HG02610 (cell line): ENCODE data around the gene DENND6A.
"Not testable (repeated sequence)": the region's sequence is repeated elsewhere in the genome, so short reads cannot be mapped to it uniquely, and the experiment has no call there.

Source experiments
- ATAC-seq: cut with Tn5 transposase; IDR thresholded peaks from one replicate; pipeline ENCODE4 v1.9.1; 2021; ENCODE audit warnings: mild to moderate bottlenecking, moderate library complexity; ENCODE audit not compliant: unreplicated experiment

Gene DENND6A, protein sequence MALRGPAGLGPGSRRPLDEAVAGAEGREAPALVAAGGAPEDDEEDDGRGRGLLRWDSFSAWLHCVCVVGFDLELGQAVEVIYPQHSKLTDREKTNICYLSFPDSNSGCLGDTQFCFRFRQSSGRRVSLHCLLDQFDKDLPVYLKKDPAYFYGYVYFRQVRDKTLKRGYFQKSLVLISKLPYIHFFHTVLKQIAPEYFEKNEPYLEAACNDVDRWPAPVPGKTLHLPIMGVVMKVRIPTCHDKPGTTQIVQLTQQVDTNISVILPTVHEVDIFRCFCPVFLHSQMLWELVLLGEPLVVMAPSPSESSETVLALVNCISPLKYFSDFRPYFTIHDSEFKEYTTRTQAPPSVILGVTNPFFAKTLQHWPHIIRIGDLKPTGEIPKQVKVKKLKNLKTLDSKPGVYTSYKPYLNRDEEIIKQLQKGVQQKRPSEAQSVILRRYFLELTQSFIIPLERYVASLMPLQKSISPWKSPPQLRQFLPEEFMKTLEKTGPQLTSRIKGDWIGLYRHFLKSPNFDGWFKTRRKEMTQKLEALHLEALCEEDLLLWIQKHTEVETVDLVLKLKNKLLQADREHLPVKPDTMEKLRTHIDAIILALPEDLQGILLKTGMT

DNA sequence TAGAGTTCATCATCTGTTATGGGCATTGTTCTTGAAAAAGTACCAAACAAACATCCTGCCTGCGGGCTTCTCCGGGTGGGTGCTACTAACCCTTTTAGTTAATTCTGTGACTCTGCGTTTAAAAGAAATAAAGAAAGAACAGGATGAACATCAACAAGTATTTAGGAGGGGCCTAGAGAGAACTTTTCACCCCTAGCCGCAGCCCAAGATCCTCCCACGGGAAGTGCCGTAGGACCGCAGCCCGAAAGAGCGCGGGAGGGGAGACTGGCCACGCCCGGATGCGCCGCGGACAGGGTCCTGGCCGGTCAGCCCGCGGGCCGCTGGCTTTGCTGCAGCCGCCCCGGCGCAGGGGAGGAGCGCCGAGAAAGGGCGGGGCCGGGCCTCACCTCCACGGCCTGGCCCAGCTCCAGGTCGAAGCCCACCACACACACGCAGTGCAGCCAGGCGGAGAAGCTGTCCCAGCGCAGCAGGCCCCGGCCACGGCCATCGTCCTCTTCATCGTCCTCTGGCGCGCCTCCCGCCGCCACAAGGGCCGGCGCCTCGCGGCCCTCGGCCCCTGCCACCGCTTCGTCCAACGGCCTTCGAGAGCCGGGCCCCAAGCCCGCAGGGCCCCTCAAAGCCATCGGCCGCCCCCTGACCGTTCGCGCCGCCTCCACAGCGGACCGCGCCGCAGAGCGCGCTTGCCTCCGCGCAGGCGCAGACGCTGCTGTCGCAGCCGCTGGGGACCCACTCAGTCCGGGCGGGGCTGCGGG is at the start of gene DENND6A:
Gene DENND6A (minus strand): TSS at position 682 of the 752 bp plus-strand sequence. CDS start 59 bp downstream, at position 623.
- ATAC-seq, result peak; percentile 87

DNA sequence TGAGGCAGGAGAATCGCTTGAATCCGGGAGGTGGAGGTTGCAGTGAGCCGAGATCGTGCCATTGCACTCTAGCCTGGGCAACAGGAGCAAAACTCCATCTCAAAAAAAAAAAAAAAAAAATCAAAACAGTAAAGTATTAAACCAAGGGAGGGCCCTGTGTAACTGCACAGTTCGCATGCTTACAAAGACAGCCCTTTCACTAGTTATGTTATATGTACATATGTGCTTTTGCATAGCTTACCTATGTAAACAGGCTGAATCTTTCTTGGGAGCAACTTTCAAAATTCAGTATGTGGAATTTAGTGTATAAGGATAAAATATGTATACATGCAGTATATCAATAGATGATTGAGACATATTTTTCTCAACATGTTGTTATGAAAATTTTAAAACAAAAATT is 47.1 kb upstream of the DENND6A start:
- ATAC-seq, result no peak

DNA sequence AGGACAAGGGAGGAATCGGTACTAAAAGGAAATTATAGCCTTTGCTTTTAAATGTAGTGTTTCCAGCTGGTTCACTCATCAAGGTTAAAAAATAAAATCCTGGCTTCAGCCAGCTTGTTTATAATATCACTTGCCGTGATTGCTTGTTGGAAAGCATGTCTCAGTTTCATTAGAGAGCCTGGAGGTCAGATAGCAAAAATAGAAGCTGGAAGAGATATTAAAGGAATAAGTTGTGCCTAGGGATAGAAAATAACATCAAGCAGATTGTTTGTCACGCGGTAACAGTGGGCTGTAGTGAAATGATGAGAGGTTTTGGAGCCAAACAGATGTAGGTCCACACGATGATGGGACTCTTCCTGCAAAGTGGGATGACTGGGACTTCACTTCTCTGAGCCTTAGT is 45.5 kb upstream of the DENND6A start:
- ATAC-seq, result no peak

DNA sequence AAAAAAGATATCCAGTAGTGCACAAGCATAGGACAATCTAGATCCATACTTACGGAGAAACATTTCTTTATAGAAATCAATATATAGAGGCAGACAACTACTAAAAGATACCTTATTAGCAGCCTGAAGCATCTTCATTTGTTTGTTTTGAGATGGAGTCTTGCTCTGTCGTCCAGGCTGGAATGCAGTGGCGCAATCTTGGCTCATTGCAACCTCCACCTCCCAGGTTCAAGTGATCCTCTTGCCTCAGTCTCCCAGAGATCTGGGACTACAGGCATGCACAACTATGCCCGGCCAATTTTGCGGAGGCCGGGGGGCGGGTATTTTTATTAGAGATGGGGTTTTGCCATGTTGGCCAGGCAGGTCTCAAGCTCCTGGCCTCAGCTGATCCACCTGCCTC is 45.0 kb upstream of the DENND6A start:
- no peak for ATAC-seq

DNA sequence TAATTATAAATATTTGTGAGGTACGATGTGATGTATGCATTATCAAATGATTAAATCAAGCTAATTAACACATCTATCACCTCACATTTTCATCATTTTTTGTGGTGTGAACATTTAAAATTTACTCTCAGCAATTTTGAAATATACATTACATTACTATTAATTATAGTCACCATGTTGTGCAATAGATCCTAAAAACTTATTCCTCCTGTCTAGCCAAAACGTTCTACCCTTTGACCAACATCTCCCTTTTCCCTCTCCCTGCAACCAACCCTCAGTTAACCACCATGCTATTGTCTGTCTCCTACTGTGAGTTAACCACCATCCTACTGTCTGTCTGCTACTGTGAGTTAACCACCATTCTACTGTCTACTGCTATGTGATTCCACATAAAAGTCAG is 42.5 kb upstream of the DENND6A start:
- no peak for ATAC-seq

DNA sequence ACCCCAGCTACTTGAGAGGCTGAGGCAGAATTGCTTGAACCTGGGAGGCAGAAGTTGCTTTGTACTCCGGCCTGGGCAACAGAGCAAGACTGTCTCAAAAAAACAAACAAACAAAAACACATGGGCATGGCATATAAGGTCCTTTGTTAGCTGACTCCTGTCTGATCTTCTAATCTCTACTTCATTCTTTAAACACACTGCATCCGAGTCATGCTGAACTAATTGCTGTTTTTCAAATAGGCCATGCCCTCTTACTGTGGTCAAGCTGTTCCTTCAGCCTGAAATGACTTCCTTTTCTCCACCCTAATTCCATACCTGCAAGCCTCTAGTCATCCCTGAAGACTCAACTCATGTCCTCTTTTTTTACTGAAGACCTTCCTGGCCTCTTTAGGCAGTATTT is 40.9 kb upstream of the DENND6A start:
- no peak for ATAC-seq

DNA sequence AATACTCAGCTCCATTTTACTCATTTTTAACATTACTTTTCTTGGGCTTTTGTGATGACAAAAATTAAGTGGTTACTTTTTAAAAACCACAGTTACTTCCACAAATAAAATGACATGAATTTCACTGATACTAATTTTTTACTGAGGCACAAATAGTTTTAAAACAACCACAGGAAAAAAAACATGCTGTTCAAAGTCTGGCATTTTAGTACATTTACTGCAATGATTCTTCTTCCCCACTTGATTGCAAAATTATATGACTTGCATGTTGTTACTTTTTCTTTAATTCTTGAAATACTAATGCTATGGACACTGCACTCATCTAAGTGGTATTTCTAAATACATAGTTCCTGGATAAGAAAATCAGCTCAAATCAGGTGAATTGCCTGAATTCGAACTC is 38.4 kb upstream of the DENND6A start:
- no peak for ATAC-seq

DNA sequence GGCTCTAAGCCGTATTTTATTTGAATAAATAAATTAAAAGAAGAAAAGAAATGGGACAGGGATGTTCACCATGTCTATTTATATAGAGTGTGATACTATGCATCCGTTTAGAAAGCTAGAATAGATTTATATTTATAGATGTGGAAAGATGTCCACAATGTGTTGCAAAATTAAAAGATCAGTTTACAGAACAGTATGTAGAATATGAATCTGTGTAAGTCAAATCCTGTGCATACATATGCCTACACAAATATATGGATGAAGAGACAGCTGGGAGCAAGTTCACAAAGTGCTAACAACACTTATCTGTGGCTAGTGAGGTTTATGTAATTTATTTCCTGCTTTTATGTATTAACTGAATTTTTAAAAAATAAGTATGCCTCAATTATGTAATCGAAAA is 37.8 kb upstream of the DENND6A start:
- no peak for ATAC-seq

DNA sequence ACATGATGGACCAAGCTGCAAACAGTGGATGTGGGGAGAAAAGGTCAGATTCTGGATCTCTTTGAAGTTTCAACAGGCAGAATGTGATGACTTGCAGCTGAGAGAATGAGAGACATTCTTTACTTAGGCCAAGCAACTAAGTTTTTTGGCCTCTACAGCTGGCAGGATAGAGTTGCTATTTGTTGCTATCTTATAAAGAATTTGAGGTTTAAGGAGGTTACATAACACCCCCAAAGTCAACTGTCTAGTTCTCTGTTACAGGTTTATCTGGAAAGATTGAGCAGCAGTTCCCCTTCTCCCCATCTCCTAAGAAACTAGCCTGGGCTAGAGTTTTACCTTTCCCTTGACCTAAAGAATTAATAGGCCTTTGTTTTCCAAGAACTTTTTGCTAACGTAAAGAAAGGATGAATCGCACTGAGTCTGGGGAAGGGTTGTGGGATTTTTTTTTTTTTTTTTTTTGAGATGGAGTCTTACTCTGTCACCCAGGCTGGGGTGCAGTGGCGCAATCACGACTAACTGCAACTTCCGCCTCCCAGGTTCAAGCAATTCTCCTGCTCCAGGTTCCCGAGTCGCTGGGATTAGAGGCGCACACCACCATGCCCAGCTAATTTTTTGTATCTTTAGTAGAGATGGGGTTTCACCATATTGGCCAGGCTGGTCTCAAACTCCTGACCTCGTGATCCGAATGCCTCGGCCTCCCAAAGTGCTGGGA is 36.6 kb upstream of the DENND6A start:
- no peak for ATAC-seq

DNA sequence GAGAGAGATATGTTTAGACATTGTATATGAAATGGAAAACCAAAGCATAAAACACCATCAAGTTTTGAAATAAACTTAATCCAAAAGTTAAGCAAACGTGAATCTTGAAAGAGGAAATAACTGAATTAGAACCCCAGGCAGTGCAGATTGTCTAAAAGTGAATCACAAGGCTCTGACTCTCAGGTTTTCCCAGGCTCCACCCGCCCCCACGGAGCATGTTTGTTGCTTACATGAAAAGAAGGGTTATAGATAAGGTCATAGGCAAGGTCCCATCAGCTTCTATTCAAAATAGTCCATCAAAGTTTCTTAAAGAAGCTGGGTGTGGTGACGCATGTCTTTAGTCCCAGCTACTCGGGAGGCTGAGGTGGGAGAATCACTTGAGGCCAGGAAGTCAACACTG is 34.2 kb upstream of the DENND6A start:
- ATAC-seq, result no peak

DNA sequence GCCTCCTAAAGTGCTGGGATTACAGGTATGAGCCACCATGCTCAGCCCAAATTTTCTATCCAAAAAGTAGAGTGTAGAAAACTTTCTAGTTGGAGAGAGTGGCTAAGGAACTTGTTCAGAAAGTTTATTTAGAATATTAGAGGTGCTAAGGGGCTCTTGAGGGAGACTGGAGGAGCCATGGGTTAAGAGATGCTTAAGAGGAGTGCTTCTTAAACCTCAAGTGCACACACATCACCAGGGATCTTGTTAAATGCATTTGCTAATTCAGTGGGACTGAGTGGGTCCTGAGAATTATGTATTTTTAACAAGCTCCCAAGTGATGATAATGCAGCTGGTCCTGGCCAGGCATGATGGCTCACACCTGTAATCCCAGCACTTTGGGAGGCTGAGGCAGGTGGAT is 33.5 kb upstream of the DENND6A start:
- ATAC-seq, result no peak

DNA sequence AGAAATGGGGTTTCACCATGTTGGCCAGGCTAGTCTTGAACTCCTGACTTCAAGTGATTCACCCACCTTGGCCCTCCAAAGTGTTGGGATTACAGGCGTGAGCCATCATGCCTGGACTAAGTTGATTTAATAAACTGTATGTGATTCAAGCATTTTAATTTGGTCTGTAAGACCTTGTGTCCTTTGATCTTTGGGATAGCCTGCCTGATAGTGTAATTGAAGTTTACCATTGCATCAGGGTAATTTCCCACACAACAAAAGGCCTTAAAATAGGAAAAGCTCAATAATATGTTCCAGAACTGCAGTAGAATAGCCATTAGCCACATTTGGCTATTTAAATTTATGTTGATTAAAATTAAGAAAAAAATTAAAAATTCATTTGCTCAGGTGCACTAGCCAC is 25.2 kb upstream of the DENND6A start:
- ATAC-seq, result no peak

DNA sequence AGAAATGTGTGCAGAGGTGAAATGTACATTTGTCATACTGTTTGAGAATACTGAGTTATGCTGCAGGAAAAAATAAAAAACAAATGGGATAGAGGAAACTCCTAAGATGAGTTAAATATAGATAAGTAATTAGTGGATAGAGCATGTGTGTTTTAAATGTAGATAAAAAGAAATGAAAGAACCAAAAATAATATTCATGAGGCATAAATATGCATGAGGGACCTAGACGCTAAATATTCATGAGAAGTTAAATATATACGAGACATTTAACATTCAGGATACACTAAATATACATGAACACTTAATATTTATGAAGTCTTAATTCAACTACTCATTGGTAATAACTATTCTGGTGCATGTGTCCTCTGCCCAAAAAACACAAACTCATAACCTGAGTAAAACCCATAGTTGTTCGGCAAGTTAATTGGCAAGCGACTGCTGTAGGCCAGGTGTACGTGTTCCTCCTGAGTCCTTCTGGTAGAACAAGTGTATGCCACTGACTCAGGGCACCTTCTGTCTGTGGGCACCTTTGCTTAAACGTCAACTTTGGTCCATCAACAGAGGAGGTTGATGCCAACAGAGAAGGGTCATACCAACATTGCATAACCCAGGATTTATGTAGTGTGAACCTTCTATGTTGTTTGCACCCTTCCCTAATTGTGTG is 24.5 kb upstream of the DENND6A start:
- no peak for ATAC-seq

DNA sequence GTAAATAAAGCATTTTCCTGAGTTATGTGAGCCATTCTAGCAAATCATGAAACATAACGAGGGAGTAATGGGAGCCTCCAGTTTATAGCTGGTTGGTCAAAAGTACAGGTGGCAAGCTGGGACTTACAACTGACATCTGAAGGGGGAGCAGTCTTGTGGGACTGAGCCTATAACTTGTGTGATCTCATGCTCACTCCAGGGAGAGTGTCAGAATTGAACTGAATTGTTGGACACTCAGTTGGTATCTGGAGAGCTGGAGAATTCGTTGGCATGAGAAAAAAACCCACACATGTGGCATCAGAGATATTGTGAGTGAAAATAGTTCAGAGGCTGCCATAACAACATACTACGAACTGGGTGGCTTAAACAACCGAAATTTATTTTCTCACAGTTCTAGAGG is 22.8 kb upstream of the DENND6A start:
- no peak for ATAC-seq

DNA sequence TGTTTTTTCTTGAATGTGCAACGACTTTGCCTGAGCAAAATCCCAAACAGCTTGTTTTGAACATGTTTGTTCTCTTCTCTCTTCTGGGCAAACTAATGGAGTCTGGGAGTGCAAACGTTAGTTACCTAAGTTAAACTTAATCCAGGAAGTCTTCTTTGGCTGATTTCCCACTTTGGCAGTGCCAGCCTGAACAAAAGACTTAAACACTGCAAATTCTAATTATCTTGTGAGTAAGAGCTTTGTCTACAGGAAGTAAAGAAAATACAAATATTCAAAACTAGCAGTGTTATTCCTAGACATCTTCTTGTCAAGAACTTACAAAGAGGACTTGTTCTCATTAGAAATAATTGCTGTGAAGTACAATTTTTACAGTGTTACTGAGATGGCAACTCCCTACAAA is 16.7 kb upstream of the DENND6A start:
- no peak for ATAC-seq

DNA sequence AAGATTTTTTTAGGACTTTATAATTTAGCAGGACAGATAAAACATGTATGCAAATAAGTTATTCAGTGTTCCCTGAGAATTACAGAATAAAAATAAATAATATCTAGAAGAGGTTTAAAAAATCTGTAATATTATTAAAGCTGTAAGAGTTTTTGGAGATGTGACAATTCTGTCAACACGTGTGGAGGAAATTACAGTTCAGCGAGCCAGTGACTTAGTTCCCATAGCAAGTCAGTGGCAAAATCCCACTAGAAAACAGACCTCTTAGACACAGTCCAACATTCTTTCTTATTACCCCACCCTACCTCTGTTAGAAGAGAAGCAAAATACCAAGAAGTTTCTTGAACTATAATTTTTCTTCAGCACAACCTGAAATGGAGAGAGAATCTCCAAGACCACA is 16.2 kb upstream of the DENND6A start:
- ATAC-seq, result no peak

DNA sequence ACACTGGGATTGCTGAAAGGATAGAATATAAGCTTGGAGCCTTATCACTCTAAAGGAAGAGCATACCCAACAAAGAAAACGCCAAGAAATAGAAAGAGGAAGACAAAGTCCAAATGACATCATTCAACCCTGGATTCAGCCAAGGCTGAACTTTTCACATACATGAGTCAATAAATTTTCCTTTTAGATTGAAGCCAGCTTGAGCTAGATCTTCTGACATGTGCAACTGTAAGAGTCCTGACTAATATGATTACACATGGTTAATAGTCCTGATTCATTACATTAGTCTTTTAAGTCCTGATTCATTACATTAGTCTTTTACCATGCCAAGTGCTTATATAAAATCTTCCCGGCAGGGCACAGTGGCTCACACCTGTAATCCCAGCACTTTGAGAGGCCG is 13.6 kb upstream of the DENND6A start:
- no peak for ATAC-seq

DNA sequence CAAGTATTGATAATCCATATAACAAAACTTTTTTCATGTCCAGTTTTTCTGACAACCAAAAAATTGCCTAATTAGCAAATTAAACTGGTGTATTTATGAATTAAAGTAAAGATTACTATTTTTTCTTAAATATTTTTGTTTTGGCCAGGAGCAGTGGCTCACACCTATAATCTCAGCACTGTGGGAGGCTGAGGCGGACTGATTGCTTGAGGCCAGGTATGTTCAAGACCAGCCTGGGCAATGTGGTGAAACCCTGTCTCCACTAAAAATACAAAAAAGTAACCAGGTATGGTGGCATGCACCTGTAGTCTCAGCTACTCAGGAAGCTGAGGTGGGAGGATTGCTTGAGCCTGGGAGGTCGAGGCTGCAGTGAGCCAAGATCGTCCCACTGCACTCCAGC is 12.5 kb upstream of the DENND6A start:
- not testable (repeated sequence) for ATAC-seq

DNA sequence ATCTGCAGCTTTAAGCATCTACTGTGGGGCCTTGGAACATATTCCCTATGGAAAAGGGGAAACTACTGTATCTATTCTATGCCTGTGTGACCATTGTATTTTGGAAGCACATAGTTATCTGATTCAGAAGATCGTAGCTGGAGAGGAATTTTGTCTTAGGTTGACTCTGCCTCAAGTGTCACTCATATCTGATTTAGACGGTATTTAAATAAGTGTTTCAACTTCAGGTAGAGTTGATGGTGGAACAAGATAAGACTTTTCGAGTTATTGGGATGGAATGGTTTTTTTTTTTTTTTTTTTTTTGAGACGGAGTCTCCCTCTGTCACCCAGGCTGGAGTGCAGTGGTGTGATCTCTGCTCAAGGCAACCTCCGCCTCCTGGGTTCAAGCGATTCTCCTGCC is 8.9 kb upstream of the DENND6A start:
- ATAC-seq, result no peak

DNA sequence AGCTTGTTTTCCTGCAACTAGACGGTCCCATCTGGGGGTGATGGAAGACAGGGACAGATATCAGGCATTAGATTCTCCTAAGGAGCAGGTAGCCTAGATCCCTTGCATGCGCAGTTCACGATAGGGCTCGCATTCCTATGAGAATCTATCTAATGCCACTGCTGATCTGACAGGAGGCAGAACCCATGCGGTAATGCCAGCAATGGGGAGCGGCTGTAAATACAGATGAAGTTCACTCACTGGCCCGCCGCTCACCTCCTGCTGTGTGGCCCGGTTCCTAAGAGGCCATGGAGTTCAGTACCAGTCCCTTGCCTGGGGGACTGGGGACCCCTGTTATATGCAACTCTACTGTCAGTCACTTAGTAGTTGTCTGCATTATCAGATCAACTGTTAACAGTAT is 7.9 kb upstream of the DENND6A start:
- ATAC-seq, result no peak

DNA sequence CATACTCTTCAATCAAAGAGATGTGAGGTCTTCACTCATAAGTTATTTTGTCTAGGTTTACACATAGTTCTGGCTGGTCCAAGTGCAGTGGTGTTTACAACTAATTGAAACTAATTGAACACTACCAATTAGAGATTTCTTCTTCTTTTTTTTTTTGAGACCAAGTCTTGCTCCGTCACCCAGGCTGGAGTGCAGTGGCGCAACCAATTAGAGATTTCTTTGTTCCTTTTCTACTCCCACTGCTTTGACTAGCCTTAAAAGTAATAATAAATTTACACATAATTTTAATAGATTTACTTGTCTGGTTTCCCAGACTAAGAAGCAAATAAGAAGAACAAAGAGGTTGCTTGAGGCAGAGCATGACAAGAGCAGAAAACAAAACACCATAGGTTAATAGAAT is 6.7 kb upstream of the DENND6A start:
- no peak for ATAC-seq
